Naive thymus-derived CD8-positive, alpha-beta T cell (primary cell): ENCODE results near the gene SHPK. TPM values are rescaled to one million over a fixed set of nuclear protein-coding genes. Genes with fewer than 3 reads are reported as not detected.
A peak's percentile ranks its signal among the peaks of the same experiment; 100 is the strongest.

Source experiments
- ATAC-seq, 2 donors: fragments of 150-1000 bp; cut with Tn5 transposase in 1 of 2; sonication (Bioruptor Pico), chemical (Tn5 transposase) in 1 of 2; 1 replicate in 1 of 2; 2 replicates in 1 of 2; pipeline ENCODE4 v1.10.0; 2021; ENCODE audit warnings: mild to moderate bottlenecking in 2 of 2, moderate library complexity in 2 of 2
- POLR2A ChIA-PET: fragments of 350-600 bp; sonication (Branson Sonifier 250); formaldehyde crosslinking; loops from one replicate; lab custom pipeline; 2021; ENCODE audit warnings: antibody characterized with exemption; lab: Charles Lee
- DNase-seq, 10 donors: peaks; one replicate each; pipeline versions ENCODE4 v3.0.0 to v3.0.0-alpha.2; 2020 to 2022
- H3K27ac Mint-ChIP-seq, 10 donors: one replicate each; pipeline ENCODE4 v1.8.0; 2020 to 2022; ENCODE audit warnings: mild to moderate bottlenecking in 10 of 10, mixed read lengths in 10 of 10, moderate library complexity in 4 of 10, inconsistent platforms in 1 of 10
- H3K27me3 Mint-ChIP-seq, 5 donors: one replicate each; pipeline ENCODE4 v1.8.0; 2021 to 2022; ENCODE audit warnings: mixed read lengths in 5 of 5
- H3K36me3 Mint-ChIP-seq, 3 donors: one replicate each; pipeline ENCODE4 v1.8.0; 2020 to 2022; ENCODE audit warnings: mixed read lengths in 3 of 3, mild to moderate bottlenecking in 2 of 3, inconsistent platforms in 1 of 3
- H3K4me1 Mint-ChIP-seq, 4 donors: one replicate each; pipeline ENCODE4 v1.8.0; 2021 to 2022; ENCODE audit warnings: mixed read lengths in 4 of 4
- H3K4me3 Mint-ChIP-seq, 10 donors: one replicate each; pipeline ENCODE4 v1.8.0; 2020 to 2022; ENCODE audit warnings: mild to moderate bottlenecking in 10 of 10, mixed read lengths in 10 of 10, moderate library complexity in 6 of 10, inconsistent platforms in 1 of 10
- H3K9me3 Mint-ChIP-seq, 9 donors: one replicate each; pipeline ENCODE4 v1.8.0; 2020 to 2022; ENCODE audit warnings: mixed read lengths in 9 of 9, mild to moderate bottlenecking in 3 of 9, inconsistent platforms in 1 of 9, moderate library complexity in 1 of 9
- polyA plus RNA-seq, 3 donors: library from polyadenylated mRNA; unstranded; fragments of 300-500 nt; fragmentation: Illumina TruSeq; gene quantifications; one replicate each; pipeline ENCODE4 v1.2.3, GENCODE V29; 2021
- total RNA-seq, 8 experiments: library from RNA in 2 of 8; stranded (reverse) in 2 of 8; gene quantifications; one replicate each; pipeline ENCODE4 v1.2.3 and lab custom pipeline; 2021 to 2026

SHPK gene
- total and polyA plus RNA-seq, 5 experiments from 2014 or later = 3.5 to 10.1 (median 7.1) TPM

- POLR2A ChIA-PET = no interaction called here
- Mint-ChIP-seq H3K4me3 (no peak overlapping the region), H3K9me3 (no peaks in the 10 kb centered on the region), H3K36me3 (no peaks in the 10 kb centered on the region), H3K4me1 (no peaks in the 10 kb centered on the region), H3K27me3 (no peaks in the 10 kb centered on the region), H3K27ac (peak overlapping the region in 1 of 10 donors; percentile 29)
- ATAC-seq (no peak), DNase-seq (no peak)
Measured at GRCh38 chr17:3658784-3659449, 22.9 kb upstream of the SHPK start.

- H3K9me3 Mint-ChIP-seq = no peaks in the 10 kb centered on the region
- POLR2A ChIA-PET = no interaction called here
- no peaks in the 10 kb centered on the region for H3K27me3 Mint-ChIP-seq
- peak overlapping the region in 1 of 10 donors; percentile 67 for H3K27ac Mint-ChIP-seq
- no peak for ATAC-seq
- no peaks in the 10 kb centered on the region for H3K36me3 Mint-ChIP-seq
- H3K4me1 Mint-ChIP-seq = no peaks in the 10 kb centered on the region
- DNase-seq = no peak
- no peak overlapping the region for H3K4me3 Mint-ChIP-seq
Measured at GRCh38 chr17:3657874-3658783, 22.1 kb upstream of the SHPK start.

- H3K4me3 Mint-ChIP-seq = no peak overlapping the region
- POLR2A ChIA-PET = no interaction called here
- no peaks in the 10 kb centered on the region for H3K36me3 Mint-ChIP-seq
- ATAC-seq (no peak), DNase-seq (no peak)
- H3K4me1 Mint-ChIP-seq = no peaks in the 10 kb centered on the region
- no peak overlapping the region for H3K27ac Mint-ChIP-seq
- no peaks in the 10 kb centered on the region for H3K27me3 Mint-ChIP-seq
- no peaks in the 10 kb centered on the region for H3K9me3 Mint-ChIP-seq
Measured at GRCh38 chr17:3657588-3657869, 21.5 kb upstream of the SHPK start.

- no peaks in the 10 kb centered on the region for H3K36me3 Mint-ChIP-seq
- POLR2A ChIA-PET = no interaction called here
- peak overlapping the region in 2 of 10 donors; percentile 45 to 53 for H3K27ac Mint-ChIP-seq
- no peak overlapping the region for H3K4me3 Mint-ChIP-seq
- H3K27me3 Mint-ChIP-seq = no peaks in the 10 kb centered on the region
- H3K9me3 Mint-ChIP-seq = no peaks in the 10 kb centered on the region
- H3K4me1 Mint-ChIP-seq = no peaks in the 10 kb centered on the region
- no peak for ATAC-seq
- DNase-seq = no peak
Measured at GRCh38 chr17:3656755-3657587, 20.9 kb upstream of the SHPK start.

GRCh38 chr17:3656353-3656752, 20.3 kb upstream of the SHPK start:
- ATAC-seq (no peak), DNase-seq (no peak)
- no peak overlapping the region for H3K4me3 Mint-ChIP-seq
- H3K27ac Mint-ChIP-seq = peak overlapping the region in 2 of 10 donors; percentile 45 to 53
- peaks cover 0 to 3% (median 0%) of the 10 kb centered on the region in 3 donors for H3K36me3 Mint-ChIP-seq
- POLR2A ChIA-PET = no interaction called here
- no peaks in the 10 kb centered on the region for H3K4me1 Mint-ChIP-seq
- H3K27me3 Mint-ChIP-seq = no peaks in the 10 kb centered on the region
- no peaks in the 10 kb centered on the region for H3K9me3 Mint-ChIP-seq

GRCh38 chr17:3655766-3656165, 19.7 kb upstream of the SHPK start:
- H3K27me3 Mint-ChIP-seq = no peaks in the 10 kb centered on the region
- H3K4me3 Mint-ChIP-seq = no peak overlapping the region
- ATAC-seq (no peak), DNase-seq (no peak)
- H3K36me3 Mint-ChIP-seq = peaks cover 0 to 3% (median 0%) of the 10 kb centered on the region in 3 donors
- POLR2A ChIA-PET = no interaction called here
- H3K4me1 Mint-ChIP-seq = no peaks in the 10 kb centered on the region
- no peaks in the 10 kb centered on the region for H3K9me3 Mint-ChIP-seq
- no peak overlapping the region for H3K27ac Mint-ChIP-seq

- H3K9me3 Mint-ChIP-seq = no peaks in the 10 kb centered on the region
- peak in 1 of 2 donors; percentile 48 for ATAC-seq
- peaks cover 0 to 8% (median 1%) of the 10 kb centered on the region in 4 donors for H3K4me1 Mint-ChIP-seq
- no peak overlapping the region for H3K4me3 Mint-ChIP-seq
- POLR2A ChIA-PET = interaction anchor here (0.6 to 0.9 kb wide), 2 partner anchors 12 to 63 kb away, joined by 3 read pairs; partner anchors contain the start of genes CTNS and SHPK
- peaks cover 0 to 11% (median 5%) of the 10 kb centered on the region in 3 donors for H3K36me3 Mint-ChIP-seq
- H3K27ac Mint-ChIP-seq = peak overlapping the region in 1 of 10 donors; percentile 48
- H3K27me3 Mint-ChIP-seq = no peaks in the 10 kb centered on the region
- peak in 3 of 10 donors; percentile 11 to 17 (median 12) for DNase-seq
Measured at GRCh38 chr17:3647769-3648555, 11.9 kb upstream of the SHPK start.

GRCh38 chr17:3647251-3647650, 11.2 kb upstream of the SHPK start:
- POLR2A ChIA-PET = no interaction called here
- no peak for ATAC-seq
- no peak for DNase-seq
- Mint-ChIP-seq H3K27ac (no peak overlapping the region), H3K27me3 (no peaks in the 10 kb centered on the region), H3K9me3 (no peaks in the 10 kb centered on the region), H3K4me1 (peaks cover 0 to 8% (median 1%) of the 10 kb centered on the region in 4 donors), H3K4me3 (no peak overlapping the region), H3K36me3 (peaks cover 0 to 11% (median 5%) of the 10 kb centered on the region in 3 donors)

GRCh38 chr17:3645310-3645709, 9.3 kb upstream of the SHPK start:
- no peaks in the 10 kb centered on the region for H3K27me3 Mint-ChIP-seq
- H3K27ac Mint-ChIP-seq = no peak overlapping the region

GRCh38 chr17:3643889-3644349, 7.9 kb upstream of the SHPK start:
- no peaks in the 10 kb centered on the region for H3K9me3 Mint-ChIP-seq
- no peak for DNase-seq
- no peak overlapping the region for H3K4me3 Mint-ChIP-seq
- H3K27ac Mint-ChIP-seq = no peak overlapping the region
- no peak for ATAC-seq
- peaks cover 0 to 8% (median 2%) of the 10 kb centered on the region in 3 donors for H3K36me3 Mint-ChIP-seq
- H3K27me3 Mint-ChIP-seq = no peaks in the 10 kb centered on the region
- H3K4me1 Mint-ChIP-seq = peaks cover 0 to 14% (median 4%) of the 10 kb centered on the region in 4 donors
- POLR2A ChIA-PET = no interaction called here

More at GRCh38 chr17:3645310-3645709, 9.3 kb upstream of the SHPK start:
- ATAC-seq = no peak
- POLR2A ChIA-PET = no interaction called here
- no peak for DNase-seq
- Mint-ChIP-seq H3K4me3 (no peak overlapping the region), H3K4me1 (peaks cover 0 to 8% (median 1%) of the 10 kb centered on the region in 4 donors), H3K36me3 (peaks cover 0 to 8% (median 5%) of the 10 kb centered on the region in 3 donors), H3K9me3 (no peaks in the 10 kb centered on the region)

- H3K27me3 Mint-ChIP-seq = no peaks in the 10 kb centered on the region
- H3K4me3 Mint-ChIP-seq = no peak overlapping the region
- peaks cover 0 to 2% (median 0%) of the 10 kb centered on the region in 3 donors for H3K36me3 Mint-ChIP-seq
- peaks cover 9 to 30% (median 14%) of the 10 kb centered on the region in 4 donors for H3K4me1 Mint-ChIP-seq
- H3K9me3 Mint-ChIP-seq = no peaks in the 10 kb centered on the region
- DNase-seq (no peak), ATAC-seq (no peak)
- POLR2A ChIA-PET = no interaction called here
- no peak overlapping the region for H3K27ac Mint-ChIP-seq
Measured at GRCh38 chr17:3641717-3642486, 5.9 kb upstream of the SHPK start.
